HG03521 (cell line): ENCODE measurements around the gene TM9SF4.
"Not testable (repeated sequence)": the region's sequence is repeated elsewhere in the genome, so short reads cannot be mapped to it uniquely, and the experiment has no call there.

Source experiments
- ATAC-seq: cut with Tn5 transposase; IDR thresholded peaks from one replicate; pipeline ENCODE4 v1.9.1; 2021; ENCODE audit warnings: mild to moderate bottlenecking, moderate library complexity; ENCODE audit not compliant: unreplicated experiment

Gene TM9SF4

DNA sequence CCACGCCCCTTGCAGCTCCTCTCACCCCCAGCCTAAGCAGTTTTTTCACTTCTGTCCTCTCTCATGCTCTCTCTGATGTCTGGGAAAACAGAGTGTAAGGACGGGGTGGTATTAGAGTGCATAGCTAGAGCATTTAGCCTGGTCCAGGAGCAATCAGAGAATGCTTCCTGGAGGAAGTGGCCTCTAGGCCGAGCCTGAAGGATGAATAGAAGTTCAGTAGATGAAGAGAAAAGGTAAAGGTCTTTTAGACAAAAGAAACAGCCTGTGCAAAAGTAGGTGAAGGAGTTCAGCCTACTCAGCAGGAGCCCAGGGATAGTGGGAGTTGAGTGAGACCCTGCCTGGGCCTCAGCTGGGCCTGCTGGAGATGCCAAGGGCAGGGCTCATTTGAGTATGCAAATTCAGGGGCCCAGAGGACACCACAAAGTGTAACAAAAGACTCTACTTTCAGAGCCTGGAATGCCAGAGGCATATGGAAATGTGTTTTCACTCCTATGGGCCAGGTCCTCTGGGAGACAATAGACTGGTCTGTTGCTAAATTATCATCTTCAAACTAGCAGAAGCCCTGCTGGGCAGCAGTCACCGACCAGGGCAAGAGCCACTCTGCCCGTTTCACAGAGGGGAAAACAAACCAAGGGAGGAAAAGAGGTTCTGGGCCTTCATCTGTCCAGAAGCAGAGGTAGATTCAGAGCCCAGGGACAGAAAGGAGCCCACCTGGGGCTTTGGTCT is 19.7 kb upstream of the TM9SF4 start:
- ATAC-seq: no peak

DNA sequence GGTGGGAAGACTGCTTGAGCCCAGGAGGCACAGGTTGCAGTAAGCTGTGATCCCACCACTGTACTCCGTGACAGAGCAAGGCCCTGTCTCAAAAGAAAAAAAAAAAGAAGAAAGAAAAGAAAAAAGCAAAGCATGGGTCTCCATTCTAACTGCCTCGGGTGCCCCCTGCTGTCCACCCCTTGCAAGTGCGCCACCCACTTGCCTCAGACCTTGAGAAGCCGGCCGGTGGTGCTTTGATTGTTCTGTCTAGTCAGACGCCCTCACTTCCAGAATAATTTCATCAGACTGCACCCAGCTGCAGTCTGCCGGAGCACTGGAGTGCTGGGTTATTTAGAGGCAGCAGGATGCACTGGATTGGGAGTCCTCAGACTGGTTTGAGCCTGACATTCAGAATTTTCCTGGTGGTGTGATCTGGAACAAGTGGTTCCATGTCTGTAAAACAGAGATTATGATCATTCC is 17.6 kb upstream of the TM9SF4 start:
- ATAC-seq: no peak

GRCh38 chr20:32098786-32099185 is 10.7 kb upstream of the TM9SF4 start:
- no peak for ATAC-seq

DNA sequence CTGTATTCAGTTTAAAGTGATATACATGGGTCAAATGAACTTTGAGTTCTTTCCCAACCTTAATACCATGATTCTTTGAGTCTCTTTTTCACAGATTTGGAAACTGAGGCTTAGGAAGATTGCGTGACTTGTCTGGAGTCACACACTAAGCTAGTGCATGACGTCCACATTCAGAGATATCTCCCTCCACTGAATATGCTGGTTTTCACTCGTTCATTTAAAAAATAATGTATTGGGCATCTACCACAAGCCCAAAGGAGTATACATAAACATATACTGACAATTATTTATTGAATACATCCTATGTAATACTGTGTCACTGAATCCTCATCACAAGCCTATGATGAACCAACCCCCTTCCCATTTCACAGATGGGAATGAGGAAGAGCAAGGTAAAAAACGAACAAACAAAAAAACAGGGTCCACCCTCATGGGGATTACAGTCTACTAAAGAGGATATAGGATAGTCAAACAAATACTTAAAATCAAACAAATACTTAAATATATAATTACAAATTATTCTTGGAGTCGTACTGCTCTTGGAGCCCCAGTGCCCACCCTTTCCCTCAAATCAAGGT is 611 bp upstream of the TM9SF4 start:
- no peak for ATAC-seq

DNA sequence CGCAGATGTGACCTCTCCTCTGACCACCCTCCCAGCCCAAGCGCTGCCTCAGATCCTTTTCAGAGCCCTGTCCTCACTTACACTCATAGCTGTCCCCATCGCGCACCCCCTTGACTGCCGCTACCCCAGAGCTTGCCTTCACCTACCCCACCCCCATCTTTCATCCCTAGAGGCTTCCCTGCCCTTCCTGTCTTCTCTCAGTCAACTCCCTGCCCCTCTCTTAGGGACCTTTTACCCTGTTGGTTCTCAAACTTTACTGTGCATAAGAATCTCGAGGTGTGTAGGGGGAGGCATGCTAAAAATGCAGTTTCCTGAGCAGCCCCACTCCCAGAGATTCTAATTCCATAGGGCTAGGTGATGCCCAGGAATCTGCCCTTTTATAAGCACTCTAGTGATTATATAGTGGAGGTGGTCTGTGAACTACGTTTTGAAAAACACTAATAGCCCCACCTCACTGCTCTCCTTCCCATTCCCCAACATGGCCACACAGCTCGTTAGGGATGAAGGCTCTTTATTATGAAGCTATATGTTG is 725 bp downstream of the TM9SF4 start:
- no peak for ATAC-seq

DNA sequence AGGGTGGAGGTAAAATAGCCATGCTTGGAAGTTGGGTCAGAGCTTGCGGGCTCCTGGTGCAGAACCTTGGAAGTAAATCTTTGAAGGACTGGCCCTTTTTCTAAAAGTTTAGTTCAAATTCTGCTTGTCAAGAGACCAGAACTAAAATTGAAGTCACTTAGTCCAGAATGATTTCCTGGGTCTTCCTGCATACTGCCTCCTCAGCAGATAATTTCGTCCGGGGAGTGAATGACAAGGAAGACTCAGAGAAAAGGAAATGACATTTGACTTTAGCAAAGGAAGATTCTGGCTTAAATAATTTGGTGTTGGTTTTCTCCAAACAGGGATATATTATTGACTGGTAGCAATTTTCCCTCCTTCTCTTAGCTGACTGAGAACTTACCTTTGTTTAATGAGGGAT is 1.2 kb downstream of the TM9SF4 start:
- no peak for ATAC-seq

DNA sequence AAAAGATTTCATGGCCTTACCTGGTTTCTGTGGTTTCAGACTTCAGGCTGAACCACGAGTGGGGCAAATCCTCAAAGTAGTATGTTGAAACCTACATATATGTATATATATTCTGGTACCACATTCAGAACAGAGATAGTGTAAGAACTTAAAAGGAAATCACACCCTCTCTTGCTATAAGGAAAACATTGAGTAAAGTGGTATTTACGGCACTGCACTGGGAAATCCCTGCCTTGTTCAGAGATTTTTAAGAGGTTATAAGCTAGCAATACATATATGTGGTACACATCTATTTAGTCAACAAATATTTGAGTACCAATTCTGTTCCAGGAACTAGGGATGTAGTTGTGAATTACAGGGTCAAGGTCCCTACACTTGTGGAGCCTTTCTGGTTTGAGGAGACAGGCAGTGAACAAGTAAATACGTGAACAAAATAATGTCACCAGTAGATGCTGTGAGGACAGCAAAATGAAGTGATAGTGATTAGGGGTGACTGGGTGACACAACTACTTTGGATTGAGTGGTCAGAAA is 1.7 kb downstream of the TM9SF4 start:
- ATAC-seq: no peak

DNA sequence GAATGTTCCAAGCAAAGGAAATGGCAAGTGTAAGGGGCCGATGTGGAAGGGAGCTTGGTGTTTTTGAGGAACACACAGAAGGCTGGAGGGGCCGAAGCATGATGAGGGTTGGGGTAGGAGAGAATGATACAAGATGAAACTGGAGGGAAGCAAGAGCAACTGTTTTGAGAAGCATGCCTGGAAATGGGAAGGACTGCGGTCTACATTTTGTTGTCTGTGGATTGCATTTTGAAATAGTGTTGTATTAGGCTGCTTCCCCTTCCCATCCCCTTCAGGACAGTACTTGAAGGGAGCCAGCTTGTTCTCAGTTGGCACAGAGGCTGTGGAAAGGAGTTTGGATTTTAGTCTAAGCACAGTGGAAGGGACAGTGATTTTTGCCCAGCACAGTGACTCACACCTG is 2.2 kb downstream of the TM9SF4 start:
- ATAC-seq: no peak

GRCh38 chr20:32112841-32113240 is 3.3 kb downstream of the TM9SF4 start:
- ATAC-seq: no peak

DNA sequence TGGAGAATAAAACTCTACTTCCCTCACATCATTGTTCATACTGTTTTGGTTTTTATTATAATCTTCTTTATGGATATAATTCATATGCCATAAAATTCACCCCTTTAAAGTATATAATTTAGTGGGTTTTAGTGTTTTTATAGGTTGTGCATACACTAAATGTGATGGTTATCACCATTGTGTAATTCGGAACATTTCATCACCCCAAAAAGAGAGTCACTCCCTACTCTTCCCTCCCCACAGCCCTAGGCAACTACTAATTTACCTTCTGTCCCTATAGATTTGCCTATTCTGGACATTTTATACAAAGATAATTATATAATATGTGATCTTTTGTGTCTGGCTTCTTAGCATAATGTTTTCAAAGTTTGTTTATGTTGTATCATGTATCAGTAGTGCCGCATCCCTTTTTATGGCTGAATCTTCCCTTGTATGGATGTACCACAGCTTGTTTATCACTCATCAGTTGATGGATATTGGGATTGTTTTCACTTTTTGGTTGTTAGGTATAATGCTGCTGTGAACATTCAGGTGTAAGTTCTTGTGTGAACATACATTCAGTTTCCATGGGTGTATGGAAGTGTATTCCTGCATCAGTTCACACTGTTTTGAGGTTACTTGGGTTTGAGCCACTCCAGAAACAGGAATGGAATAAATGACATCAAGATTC is 4.2 kb downstream of the TM9SF4 start:
- ATAC-seq: no peak

DNA sequence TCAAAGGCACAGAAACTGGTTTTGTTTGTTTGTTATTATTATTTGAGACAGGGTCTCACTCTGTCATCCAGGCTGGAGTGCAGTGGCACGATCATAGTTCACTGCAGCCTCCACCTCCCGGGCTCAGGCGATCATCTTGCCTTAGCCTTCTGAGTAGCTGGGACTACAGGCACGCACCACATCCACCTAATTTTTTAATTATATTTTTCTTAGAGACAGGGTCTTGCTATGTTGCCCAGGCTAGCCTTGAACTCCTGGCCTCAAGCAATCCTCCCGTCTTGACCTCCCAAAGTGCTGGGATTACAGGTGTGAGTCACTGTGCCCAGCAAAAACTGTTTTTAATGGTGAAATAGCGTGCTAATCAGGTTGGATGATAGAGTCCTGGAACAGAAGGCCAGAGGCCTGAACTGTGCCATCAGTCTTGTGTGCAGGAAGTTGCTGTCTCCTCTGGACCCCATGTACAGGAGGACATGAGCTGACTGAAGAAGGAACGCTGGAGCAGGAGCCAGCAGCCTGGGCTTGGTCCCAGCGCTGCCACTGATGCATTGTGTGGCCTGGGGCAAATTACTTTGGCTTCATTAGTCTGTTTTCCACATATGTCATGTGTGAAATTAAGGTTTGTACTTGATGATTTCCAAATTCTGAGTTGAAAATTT is 4.9 kb downstream of the TM9SF4 start:
- no peak for ATAC-seq

DNA sequence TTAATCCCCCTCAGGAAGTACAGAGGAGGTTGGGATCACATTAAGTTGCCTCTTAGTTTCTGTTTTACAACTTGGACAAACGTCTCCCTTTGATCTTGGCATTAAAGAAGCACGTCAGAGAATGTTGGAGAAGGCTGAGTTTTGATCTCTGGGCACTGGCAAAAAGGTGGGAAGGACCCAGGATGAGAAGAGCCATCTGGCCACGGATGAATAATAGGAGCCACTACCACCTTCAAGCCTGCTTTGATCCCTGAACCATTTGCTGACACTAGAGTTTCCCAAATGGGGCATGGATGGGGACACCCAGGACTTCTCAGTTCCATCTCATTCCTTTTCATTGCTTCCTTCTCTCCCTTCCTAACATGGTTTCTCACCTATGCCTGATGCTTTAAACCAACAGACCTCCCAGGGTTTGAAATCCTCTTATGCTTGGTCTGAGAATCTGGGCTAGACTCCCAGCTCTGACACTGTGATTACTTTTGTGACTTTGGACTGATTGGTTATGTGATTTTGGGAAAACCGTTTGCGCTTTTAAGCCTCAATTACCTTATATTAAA is 5.8 kb downstream of the TM9SF4 start:
- ATAC-seq: no peak

DNA sequence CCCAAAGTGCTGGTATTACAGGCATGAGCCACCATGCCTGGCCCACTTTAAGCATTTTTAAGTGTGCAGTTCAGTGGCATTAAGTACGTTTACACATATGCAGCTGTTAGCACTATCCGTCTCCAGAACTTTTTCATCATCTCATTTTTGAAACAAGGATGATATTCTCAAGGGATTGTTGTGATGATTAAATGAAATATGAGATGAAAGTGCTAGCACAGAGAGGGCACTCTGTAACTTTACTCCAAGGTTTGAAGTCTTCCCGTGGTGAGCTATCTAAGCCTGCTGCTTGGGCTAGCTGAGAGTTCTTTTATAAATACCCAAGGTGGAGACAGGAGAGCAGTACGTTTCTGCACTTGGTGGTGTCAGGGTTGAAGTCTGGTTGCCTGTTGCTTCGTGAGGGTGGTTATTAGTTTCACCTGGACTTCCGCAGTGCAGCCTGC is 6.6 kb downstream of the TM9SF4 start:
- ATAC-seq: no peak

DNA sequence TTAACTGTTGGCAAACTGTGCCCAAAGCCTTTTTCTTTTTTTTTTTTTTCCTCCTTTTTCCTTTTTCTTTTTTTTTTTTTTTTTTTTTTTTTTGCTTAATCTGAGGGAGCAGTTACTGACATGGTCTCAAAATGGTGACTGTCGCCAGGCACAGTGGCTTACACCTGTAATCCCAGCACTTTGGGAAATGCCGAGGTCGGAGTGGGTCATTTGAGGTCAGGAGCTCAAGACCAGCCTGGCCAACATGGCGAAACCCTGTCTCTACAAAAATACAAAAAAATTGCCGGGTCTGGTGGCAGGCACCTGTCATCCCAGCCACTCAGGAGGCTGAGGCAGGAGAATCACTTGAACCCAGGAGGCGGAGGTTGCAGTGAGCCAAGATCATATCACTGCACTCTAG is 7.3 kb downstream of the TM9SF4 start:
- not testable (repeated sequence) for ATAC-seq

DNA sequence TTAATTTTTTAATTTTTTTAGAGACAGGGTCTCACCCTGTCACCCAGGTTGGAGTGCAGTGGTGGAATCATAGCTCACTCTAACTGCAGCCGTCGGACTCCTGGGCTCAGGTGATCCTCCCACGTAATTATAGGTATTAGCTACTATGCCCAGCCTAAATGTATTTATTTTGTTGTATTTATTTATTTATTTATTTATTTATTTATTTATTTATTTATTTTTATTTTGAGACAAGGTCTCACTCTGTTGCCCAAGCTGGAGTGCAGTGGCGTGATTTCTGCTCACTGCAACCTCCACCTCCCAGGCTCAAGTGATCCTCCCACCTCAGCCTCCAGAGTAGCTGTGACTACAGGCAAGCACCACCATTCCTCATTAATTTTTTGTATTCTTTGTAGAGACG is 8.9 kb downstream of the TM9SF4 start:
- ATAC-seq: not testable (repeated sequence)

- no peak for ATAC-seq
Observed at GRCh38 chr20:32119734-32120133, 10.2 kb downstream of the TM9SF4 start.

- ATAC-seq: not testable (repeated sequence)
Observed at GRCh38 chr20:32121908-32122307, 12.4 kb downstream of the TM9SF4 start.

DNA sequence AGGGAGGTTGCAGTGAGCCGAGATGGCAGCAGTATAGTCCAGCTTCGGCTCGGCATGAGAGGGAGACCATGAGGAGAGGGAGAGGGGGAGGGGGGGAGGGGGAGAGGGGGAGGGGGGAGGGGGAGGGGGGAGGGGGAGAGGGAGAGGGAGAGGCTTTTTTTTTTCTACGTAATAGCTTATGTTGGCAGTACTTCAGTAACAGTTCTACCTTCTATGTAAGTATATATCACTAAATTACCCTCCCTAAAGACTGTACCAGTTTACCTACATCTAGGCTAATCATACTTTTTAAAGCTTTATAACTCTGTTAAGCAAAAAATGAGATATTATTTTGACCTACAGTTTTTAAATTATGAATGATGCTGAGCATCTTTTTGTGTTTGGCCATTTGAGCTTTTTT is 13.6 kb downstream of the TM9SF4 start:
- no peak for ATAC-seq

GRCh38 chr20:32124916-32125454 is 15.5 kb downstream of the TM9SF4 start:
- ATAC-seq: no peak

DNA sequence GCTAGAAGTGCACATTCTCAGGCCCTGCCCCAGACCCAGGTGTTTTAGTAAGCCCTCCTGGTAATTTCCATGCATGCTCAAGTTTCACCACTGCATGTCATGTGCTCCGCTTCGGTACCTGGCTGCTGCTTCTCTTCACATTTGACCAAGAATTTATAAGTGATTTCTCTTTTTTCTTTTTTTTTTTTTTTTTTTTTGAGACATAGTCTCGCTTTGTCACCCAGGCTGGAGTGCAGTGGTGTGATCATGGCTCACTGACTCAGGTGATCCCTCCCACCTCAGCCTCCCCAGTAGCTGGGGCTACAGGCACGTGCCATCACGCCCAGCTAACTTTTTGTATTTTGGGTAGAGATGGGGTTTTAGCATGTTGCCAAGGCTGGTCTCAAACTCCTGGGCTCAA is 16.0 kb downstream of the TM9SF4 start:
- no peak for ATAC-seq

- no peak for ATAC-seq
Observed at GRCh38 chr20:32126919-32127318, 17.4 kb downstream of the TM9SF4 start.
